Peyer's patch (tissue), 4 donors: ENCODE measurements around the gene SERINC3. TPM values are rescaled to one million over a fixed set of nuclear protein-coding genes. Genes with fewer than 3 reads are reported as not detected.
A peak's percentile ranks its signal among the peaks of the same experiment; 100 is the strongest.

ENCODE experiments used
- DNase-seq, 3 donors: peaks; one replicate each; pipeline ENCODE4 v3.0.0-alpha.2; 2017 to 2019
- H3K27ac ChIP-seq, 4 donors: fragments of 200-600 bp; sonication (generic); one replicate each; pipeline ENCODE4 v1.5.1; 2016 to 2019
- H3K27me3 ChIP-seq, 2 donors: fragments of 200-600 bp; sonication (generic); one replicate each; pipeline ENCODE4 v1.5.1; 2019
- H3K36me3 ChIP-seq, 3 donors: fragments of 200-600 bp; sonication (generic); one replicate each; pipeline ENCODE4 v1.5.1; 2016 to 2019
- H3K4me1 ChIP-seq, 4 donors: fragments of 200-600 bp; sonication (generic); one replicate each; pipeline ENCODE4 v1.5.1; 2016 to 2019
- H3K4me3 ChIP-seq, 4 donors: fragments of 200-600 bp; sonication (generic); 1 replicate in 3 of 4; 2 replicates in 1 of 4; pipeline ENCODE4 v1.5.1; 2016 to 2019; ENCODE audit warnings: mild to moderate bottlenecking in 1 of 4
- H3K9me3 ChIP-seq, 4 donors: fragments of 200-600 bp; sonication (generic); one replicate each; pipeline ENCODE4 v1.5.1; 2016 to 2019; ENCODE audit warnings: mild to moderate bottlenecking in 1 of 4
- CTCF ChIP-seq, 6 experiments: fragments of 450-650 bp in 4 of 6; fragments of 200-600 bp in 2 of 6; sonication (generic) in 1 of 6; IDR thresholded peaks; one replicate each; pipeline ENCODE4 v1.5.1; 2017 to 2019; ENCODE audit warnings: antibody characterized with exemption in 6 of 6, mild to moderate bottlenecking in 3 of 6, moderate library complexity in 1 of 6
- POLR2A ChIP-seq, 2 donors: fragments of 450-650 bp; IDR thresholded peaks; one replicate each; pipeline ENCODE4 v1.5.1; 2017; ENCODE audit warnings: antibody characterized with exemption in 2 of 2, mild to moderate bottlenecking in 2 of 2, moderate library complexity in 2 of 2
- total RNA-seq, 4 donors: library from RNA; depleted of rRNA; stranded (reverse); fragments of >200 nt; gene quantifications; one replicate each; pipeline ENCODE4 v1.1.0, GENCODE V29; 2016

The SERINC3 gene
- total RNA-seq, 4 donors from 2014 or later, result 24.8 to 70.0 (median 54.2) TPM

DNA sequence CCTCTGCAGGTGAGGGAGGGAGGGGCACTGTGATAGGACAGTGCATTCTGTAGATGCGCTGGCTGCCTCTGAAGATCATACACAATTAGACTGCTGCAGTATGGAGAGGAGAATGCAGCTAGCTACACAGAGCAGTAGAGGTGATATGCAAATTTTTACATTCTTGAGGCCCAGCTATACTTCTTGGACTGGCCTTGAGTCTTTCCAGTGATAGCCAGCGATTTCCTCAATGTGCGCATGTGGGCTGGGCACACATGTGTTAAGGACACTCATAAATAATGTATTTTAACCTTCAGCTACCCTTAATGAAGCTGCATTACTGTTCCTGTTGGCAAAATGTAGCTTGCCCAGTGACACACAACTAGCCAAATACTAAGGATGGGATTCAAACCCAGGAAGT, 27.2 kb downstream of the SERINC3 start:
- peak overlapping the region in 1 of 4 donors; percentile 41 for H3K27ac ChIP-seq
- H3K4me3 ChIP-seq, result no peak overlapping the region
- TF ChIP-seq CTCF (IDR thresholded peaks at IDR 0.05), result no peak
- no peak for TF ChIP-seq POLR2A (IDR thresholded peaks at IDR 0.05)
- peaks cover 0 to 96% (median 0%) of the 10 kb centered on the region in 3 donors for H3K36me3 ChIP-seq
- no peaks in the 10 kb centered on the region for H3K9me3 ChIP-seq
- DNase-seq, result no peak
- H3K4me1 ChIP-seq, result no peaks in the 10 kb centered on the region
- no peaks in the 10 kb centered on the region for H3K27me3 ChIP-seq

DNA sequence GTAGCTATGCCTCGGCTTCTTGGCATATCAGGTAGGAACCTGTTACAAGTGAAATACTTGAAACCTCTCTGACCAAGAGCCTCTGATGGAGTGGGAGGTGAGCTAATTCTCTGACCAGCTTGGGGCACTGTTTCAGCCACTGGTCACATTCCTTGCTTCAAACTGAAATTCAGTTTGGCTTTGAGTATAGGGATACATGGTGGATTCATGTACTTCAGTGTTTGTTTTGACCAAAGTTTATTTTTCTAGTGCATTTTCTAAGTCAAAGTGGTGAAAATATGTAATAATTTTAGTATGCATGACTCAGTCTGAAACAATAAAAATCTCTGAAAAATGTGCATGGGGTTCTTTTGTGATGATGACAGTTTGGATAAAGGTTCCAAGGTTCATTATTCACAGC, 27.6 kb downstream of the SERINC3 start:
- Histone ChIP-seq H3K4me3 (no peak overlapping the region), H3K9me3 (no peaks in the 10 kb centered on the region), H3K4me1 (no peaks in the 10 kb centered on the region), H3K36me3 (peaks cover 0 to 96% (median 0%) of the 10 kb centered on the region in 3 donors), H3K27me3 (no peaks in the 10 kb centered on the region), H3K27ac (no peak overlapping the region)
- no peak for DNase-seq
- TF ChIP-seq POLR2A (IDR thresholded peaks at IDR 0.05), result no peak
- no peak for TF ChIP-seq CTCF (IDR thresholded peaks at IDR 0.05)

DNA sequence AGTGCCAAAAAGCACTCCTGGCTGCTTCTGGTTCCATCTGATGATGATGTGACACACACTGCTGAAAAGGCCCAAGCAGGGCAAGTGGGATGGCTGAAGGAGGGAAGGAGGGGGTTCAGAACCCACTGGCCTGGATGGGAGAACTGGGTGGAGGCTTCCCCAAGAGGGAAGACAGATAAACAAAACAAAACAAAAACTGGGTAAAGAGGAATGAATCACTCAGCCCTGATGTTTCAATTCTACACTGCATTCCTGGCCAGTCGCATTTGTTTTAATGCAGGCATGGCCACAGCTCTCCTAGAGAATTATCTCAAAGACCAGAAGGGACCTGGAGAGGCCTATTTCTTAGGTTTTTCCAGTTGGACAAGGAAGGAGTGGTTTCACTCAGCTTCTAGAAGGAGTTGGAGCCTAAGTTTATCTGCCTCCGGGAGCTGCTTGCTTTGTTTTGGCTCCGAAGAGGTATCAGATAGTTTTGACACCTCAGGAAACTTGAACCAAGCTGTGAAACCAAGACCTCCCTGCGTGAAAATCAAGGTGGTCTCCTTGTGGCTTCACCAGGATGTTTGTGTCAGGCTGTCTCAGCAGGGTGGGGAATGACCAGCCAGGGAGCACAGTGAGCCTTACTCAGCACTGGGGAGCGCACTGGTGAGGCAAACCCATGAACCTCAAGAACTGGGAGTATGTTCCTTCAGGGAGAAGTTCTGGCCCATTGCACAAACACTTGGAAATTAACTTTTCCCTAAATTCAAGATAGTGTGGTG, 30.1 kb downstream of the SERINC3 start:
- Histone ChIP-seq H3K27me3 (no peaks in the 10 kb centered on the region), H3K4me3 (no peak overlapping the region), H3K9me3 (no peaks in the 10 kb centered on the region), H3K27ac (peak overlapping the region in 2 of 4 donors; percentile 17 to 53), H3K36me3 (peaks cover 0 to 91% (median 0%) of the 10 kb centered on the region in 3 donors), H3K4me1 (no peaks in the 10 kb centered on the region)
- DNase-seq, result no peak
- no peak for TF ChIP-seq POLR2A (IDR thresholded peaks at IDR 0.05)

DNA sequence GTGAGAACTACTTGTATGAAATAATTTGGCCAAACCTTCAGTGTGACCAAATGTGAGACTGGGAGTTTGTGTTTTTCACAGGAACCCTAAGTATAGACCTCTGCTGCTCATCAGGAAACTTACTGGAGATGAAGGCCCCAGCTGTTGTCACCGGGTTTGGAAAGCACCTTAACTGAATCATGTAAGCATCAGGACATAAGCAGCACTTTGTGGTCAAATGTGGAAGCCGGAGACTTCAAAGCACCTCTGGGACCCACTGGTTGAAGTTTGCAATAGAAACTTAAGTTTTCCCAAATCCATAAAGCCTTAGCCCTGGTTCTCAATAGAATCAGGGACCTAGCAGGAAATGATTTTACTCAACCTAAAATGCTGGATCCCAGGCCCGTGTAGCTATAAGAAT, 31.9 kb downstream of the SERINC3 start:
- Histone ChIP-seq H3K4me1 (no peaks in the 10 kb centered on the region), H3K27me3 (no peaks in the 10 kb centered on the region), H3K27ac (no peak overlapping the region), H3K9me3 (no peaks in the 10 kb centered on the region), H3K4me3 (no peak overlapping the region), H3K36me3 (peaks cover 0 to 91% (median 0%) of the 10 kb centered on the region in 3 donors)
- DNase-seq, result no peak
- TF ChIP-seq POLR2A (IDR thresholded peaks at IDR 0.05) (no peak), CTCF (IDR thresholded peaks at IDR 0.05) (no peak)

- DNase-seq, result no peak
- peaks cover 0 to 91% (median 0%) of the 10 kb centered on the region in 3 donors for H3K36me3 ChIP-seq
Observed at GRCh38 chr20:44489223-44489622, 32.6 kb downstream of the SERINC3 start.

More at GRCh38 chr20:44489223-44489622, 32.6 kb downstream of the SERINC3 start:
- no peak for TF ChIP-seq POLR2A (IDR thresholded peaks at IDR 0.05)
- TF ChIP-seq CTCF (IDR thresholded peaks at IDR 0.05), result no peak
- Histone ChIP-seq H3K27ac (no peak overlapping the region), H3K9me3 (no peaks in the 10 kb centered on the region), H3K27me3 (no peaks in the 10 kb centered on the region), H3K4me3 (no peak overlapping the region), H3K4me1 (no peaks in the 10 kb centered on the region)
